Ramos (cell line): Measurements from ENCODE around the gene FKBP15.
"Not testable (repeated sequence)": the region's sequence is repeated elsewhere in the genome, so short reads cannot be mapped to it uniquely, and the experiment has no call there.

ENCODE experiments used
- in situ Hi-C: fragments of 300-500 bp; cut with MboI; formaldehyde crosslinking; loops from one replicate; pipeline ENCODE4 v1.14.3; 2022; ENCODE audit warnings: low sequenced_read_pairs; ENCODE audit not compliant: unreplicated experiment

FKBP15 gene

DNA sequence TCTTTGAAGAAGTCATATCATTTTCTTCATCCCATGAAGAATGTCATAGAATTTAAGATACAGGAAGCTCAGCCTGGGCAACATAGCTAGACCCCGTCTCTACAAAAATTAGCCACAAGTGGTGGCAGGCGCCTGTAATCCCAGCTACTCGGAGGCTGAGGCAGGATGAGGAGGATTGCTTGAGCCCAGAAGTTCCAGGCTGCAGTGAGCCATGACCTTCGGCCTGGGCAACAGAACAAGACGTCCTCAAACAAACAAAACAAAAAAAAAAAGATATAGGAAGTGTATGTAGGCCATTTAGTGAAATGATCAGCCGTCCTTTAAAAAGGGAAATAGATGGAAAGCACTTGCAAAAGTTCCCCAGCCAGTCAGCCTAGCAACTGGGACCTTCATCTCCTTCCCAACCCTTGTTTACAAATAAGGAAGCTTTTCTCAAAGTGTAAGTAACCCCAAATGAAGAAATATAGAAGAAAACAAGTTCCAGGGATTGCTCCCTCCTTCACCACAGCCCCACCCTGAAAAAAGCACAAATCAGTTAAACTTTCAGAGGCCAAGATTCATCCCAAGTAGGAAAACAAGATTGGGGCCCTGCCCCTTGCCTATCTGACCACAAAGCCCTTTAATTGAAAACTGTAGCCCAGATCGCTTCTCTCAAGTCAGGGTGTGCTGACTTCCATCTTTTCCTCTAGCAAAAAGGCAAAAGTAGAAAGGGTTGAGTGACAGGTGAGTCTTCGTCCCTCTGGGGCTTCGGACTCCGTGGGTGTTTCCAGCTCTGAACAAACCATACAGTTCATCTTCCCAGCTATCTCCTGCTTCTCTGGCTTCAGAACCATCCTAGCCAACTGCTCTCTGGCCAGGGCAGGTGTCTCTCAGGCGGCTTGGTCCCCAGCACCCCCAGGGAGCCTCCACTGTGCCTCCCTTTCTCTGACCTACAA lies 69.1 kb downstream of the FKBP15 start:
- in situ Hi-C loops = loop anchor here (25.0 kb wide), 1 partner anchor 90 kb away; the partner anchor contains the start of gene ZFP37

DNA sequence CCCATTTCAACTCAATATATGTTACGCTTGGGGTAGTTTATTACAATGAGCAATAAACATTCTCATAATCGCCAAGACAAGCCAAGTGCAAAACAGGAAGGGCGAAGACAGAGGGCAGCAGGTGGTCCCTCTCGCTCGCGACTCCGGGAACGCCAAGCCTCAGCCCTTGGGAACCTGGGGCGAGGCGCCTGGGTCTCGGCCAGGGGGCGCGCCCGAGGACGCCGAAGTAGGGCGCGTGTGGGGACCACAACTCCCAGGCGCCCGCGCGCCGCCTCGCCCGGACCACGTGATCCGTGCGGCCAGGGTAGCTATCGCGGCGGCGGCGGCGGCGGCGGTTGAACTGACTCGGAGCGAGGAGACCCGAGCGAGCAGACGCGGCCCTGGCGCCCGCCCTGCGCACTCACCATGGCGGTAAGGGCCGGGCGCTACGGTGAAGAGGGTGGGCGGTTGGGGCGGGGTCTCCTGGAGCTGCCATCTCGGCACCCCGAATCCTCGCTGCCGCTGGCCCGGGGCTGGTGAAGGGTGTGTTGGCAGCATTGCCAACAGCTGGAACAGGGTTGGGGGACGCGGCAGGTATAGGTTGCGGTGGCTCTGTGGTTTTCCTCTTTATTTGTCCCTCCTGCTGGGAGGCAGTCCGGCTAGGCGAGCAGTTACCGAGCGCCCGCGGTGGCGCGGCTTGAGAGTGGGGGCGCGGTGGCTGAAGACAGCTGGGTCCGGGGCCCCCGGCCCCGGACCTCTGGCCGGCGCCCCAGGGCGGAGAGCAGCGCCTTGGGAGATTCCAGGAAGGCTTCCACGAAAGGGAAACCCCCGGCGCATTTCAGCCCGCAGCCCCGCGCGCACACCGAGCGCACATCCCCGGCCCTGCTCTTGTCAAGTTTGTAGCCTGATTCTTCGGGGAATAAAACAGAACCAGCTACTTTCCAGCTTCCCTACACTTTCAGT lies 70.1 kb downstream of the FKBP15 start, which contains the start of gene SLC31A2:
SLC31A2 (plus strand) TSS at position 338 of the 942 bp plus-strand sequence; CDS start at position 406, 68 bp downstream.
- in situ Hi-C loops = loop anchor here (25.0 kb wide), 1 partner anchor 89 kb away; the partner anchor contains the start of gene ZFP37

- in situ Hi-C loops = not testable (repeated sequence)
Measured at GRCh38 chr9:113149561-113149960, 71.5 kb downstream of the FKBP15 start.

DNA sequence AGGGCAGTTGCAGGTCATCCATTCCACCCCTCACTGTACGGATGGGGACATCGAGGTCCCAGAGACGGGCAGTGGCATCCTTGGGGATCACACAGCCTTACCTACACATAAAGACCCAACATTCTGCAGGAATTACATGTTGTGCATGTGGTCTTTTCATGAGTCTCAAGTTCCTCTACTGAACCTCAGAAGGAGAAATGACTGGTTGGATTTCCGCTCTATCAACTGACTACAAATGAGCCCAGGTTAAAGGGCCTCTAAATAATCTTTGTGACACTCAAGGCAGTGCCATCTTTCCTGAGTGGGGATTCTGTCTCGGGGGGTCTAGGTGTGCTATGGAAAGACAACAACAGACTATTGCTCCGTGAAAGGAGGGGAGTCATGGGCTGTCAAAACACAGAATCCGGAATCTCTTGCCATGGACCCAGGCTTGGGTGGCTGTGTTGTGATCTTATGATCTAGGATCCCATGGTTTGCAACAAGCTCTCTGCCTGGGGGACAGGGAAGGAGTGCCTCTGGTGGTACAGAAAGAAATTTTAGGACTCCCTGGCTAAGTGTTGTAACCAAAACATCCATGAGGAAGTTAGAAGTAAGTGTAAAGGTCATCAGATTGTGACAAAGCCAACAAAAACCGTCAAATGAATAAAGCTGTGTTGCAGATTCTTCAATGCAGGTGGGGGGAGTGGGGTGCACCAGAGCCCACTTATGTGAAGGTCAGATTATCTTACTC lies 72.1 kb downstream of the FKBP15 start:
- in situ Hi-C loops = no loop called here

GRCh38 chr9:113148372-113148705 lies 72.7 kb downstream of the FKBP15 start:
- in situ Hi-C loops = no loop called here

- in situ Hi-C loops = no loop called here
Measured at GRCh38 chr9:113143432-113144227, 77.4 kb downstream of the FKBP15 start.

- in situ Hi-C loops = not testable (repeated sequence)
Measured at GRCh38 chr9:113140896-113141295, 80.2 kb downstream of the FKBP15 start.

DNA sequence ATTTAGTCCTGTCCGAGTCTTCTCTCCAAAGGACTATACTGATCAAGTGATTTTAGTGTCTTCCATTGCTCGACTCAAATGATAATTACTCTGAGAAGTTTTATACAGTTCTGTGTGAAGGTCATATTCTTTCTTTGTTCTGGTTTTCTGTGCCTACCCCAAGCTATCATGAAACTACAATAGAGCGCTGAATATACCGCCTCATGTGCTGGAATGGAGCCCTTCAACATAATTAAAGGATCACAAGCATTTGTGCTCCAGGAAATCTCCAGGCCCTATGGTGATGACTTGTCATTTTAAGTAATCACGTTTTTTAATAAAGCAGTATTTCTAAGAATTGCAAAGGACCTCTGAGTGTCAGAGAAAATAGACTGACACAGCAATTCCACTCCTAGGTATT lies 81.1 kb downstream of the FKBP15 start:
- in situ Hi-C loops = no loop called here

GRCh38 chr9:113139225-113139829 lies 81.8 kb downstream of the FKBP15 start:
- in situ Hi-C loops = no loop called here

GRCh38 chr9:113138760-113139159 lies 82.3 kb downstream of the FKBP15 start:
- in situ Hi-C loops = no loop called here

DNA sequence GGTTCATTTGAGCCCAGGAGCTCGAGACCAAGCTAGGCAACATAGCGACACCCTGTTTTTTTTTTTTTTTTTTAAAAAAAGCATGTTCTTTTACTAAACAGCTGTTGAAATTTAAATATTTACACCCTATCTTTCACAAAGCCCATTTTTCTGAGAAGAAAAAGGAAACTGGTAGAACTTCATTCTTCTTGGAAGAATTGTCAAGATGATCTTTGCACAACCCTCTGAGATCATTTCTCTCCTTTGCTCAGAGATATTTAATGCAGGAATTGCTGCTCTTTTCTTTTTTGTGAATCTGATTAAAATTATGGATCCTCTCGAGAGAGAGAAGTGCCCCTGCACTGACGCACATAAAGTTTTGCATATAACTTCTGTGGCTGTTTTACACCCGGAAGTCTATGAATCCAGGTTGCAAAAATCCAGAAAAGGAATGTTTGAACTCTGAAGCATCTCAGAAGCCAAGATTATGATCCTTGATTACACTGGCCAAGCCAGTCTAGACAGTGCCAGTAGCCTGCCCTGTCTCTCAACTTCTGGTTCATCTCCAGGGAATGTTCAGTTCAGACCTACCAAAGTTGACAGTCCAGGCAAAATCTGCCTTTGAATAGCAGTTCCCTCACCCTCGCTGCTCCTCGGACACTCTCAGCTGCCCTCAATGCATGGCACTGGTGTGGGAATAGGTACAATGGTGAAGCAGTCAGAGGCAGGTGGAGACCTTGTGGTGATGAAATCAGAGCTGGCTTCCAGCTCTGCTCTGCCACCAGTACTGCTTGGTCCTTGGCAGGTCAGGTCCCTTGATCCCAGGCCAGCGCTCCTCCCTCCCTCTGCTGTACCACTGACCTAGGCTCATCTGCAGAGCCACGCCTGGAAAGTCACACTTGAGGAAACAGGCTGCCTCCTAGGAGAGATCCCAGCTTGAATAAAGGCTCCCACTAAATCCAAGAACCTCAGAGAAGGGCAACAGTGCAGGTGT lies 83.6 kb downstream of the FKBP15 start:
- in situ Hi-C loops = no loop called here

GRCh38 chr9:113131689-113132151 lies 89.4 kb downstream of the FKBP15 start:
- in situ Hi-C loops = no loop called here

GRCh38 chr9:113129884-113130283 lies 91.2 kb downstream of the FKBP15 start:
- in situ Hi-C loops = no loop called here

DNA sequence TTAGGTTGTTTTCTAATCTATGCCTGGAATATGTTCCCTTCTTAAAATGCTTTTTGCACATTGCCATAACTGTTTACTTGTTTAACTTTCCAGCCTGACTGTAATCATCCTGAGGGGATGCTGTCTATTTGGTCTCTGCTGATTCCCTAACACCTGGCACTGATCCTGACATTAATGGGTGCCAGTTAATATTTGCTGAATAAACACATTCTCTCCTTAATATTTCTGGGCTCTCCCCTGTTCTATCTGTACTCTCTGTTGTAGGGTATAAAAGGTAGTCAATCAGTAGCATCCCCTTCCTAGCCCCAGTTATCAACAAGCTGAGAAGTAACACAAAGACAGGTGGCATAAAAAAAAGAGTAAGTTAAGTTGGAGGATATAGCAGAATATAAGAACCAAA lies 91.6 kb downstream of the FKBP15 start:
- in situ Hi-C loops = no loop called here

- in situ Hi-C loops = no loop called here
Measured at GRCh38 chr9:113125386-113126035, 95.6 kb downstream of the FKBP15 start.

GRCh38 chr9:113118829-113119228 lies 102.2 kb downstream of the FKBP15 start:
- in situ Hi-C loops = not testable (repeated sequence)
